T47D (cell line): ENCODE data around the gene SLCO1B3.
"Not testable (repeated sequence)": the region's sequence is repeated elsewhere in the genome, so short reads cannot be mapped to it uniquely, and the experiment has no call there.

Experiments
- DNase-seq, 2 experiments: peaks; one replicate each; pipeline versions ENCODE4 v3.0.0 to v3.0.0-alpha.2; 2011 to 2012; ENCODE audit warnings: low read depth in 1 of 2, low spot score in 1 of 2
- JUND ChIP-seq: IDR thresholded peaks from 2 replicates; pipeline ENCODE4 v1.6.1; 2012; ENCODE audit warnings: low read depth
- in situ Hi-C: cut with HindIII; loops from 2 replicates; pipeline ENCODE4 v1.10.0; 2016; ENCODE audit warnings: low sequenced_read_pairs, low pct_unique_long_range_greater_than_20kb

Gene SLCO1B3, protein sequence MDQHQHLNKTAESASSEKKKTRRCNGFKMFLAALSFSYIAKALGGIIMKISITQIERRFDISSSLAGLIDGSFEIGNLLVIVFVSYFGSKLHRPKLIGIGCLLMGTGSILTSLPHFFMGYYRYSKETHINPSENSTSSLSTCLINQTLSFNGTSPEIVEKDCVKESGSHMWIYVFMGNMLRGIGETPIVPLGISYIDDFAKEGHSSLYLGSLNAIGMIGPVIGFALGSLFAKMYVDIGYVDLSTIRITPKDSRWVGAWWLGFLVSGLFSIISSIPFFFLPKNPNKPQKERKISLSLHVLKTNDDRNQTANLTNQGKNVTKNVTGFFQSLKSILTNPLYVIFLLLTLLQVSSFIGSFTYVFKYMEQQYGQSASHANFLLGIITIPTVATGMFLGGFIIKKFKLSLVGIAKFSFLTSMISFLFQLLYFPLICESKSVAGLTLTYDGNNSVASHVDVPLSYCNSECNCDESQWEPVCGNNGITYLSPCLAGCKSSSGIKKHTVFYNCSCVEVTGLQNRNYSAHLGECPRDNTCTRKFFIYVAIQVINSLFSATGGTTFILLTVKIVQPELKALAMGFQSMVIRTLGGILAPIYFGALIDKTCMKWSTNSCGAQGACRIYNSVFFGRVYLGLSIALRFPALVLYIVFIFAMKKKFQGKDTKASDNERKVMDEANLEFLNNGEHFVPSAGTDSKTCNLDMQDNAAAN

DNA sequence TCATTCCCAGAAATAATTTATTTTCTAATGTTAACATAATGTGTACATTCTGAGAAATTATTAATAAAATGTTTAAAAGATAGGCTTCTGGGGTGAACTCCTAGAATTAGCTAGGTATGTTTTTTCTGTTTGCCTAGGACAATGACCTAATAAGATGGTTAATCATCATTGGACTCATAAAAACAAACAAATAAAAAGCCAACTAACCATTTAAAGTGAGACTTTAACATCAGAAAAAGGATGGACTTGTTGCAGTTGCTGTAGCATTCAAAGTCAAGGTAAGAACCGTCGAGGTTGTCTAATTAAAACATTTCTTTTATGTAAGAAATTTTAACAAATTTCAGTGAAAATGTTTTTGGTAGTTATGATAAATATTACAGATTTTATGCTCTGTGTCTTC is at the start of gene SLCO1B3:
Gene SLCO1B3 (plus strand): TSS at position 219 of the 400 bp plus-strand sequence. CDS start 5,034 bp downstream, outside the sequence.
- no peak for TF ChIP-seq JUND
- in situ Hi-C loops, result no loop called here
- no peak for DNase-seq

GRCh38 chr12:20777420-20777819 is 33.1 kb upstream of the SLCO1B3 start:
- DNase-seq, result no peak
- in situ Hi-C loops, result no loop called here
- no peak for TF ChIP-seq JUND

DNA sequence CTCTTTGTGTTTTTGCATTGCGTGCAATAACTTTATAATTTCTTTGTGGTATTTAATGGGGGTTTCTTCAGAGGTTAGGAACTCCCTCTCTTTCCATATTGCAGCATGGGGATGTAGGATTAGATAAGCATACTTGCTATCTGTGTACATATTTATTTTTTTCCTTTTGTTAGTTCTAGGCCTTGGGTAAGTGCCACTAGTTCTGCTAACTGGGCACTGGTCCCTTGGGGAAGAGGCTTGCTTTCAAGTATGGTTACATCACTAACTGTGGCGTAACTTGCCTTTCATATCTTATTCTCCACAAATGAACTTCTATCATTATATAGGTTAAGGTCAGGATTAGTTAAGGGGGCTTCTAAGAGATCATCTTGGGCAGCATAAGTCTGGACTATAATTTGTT is 31.5 kb upstream of the SLCO1B3 start:
- in situ Hi-C loops, result no loop called here
- DNase-seq, result no peak
- no peak for TF ChIP-seq JUND

DNA sequence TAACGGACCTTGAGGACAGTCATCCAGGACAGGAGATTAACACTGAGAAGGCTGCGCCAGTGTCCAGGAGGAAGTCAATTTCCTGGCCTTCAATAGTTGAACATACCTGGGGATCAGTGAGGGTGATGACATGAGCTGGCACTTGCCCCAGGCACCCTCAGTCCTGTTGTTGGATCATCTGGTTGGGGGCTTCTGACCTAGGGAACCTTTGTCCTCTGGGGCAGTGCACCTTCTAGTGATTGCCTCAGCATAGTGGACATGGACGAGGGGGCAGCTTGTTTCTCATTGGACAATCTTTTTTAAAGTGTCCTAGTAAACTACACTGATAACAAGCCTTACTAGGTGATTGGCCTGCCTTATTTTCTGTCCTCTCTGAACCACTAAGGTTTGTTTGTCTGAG is 30.5 kb upstream of the SLCO1B3 start:
- DNase-seq, in situ Hi-C loops: not testable (repeated sequence)

DNA sequence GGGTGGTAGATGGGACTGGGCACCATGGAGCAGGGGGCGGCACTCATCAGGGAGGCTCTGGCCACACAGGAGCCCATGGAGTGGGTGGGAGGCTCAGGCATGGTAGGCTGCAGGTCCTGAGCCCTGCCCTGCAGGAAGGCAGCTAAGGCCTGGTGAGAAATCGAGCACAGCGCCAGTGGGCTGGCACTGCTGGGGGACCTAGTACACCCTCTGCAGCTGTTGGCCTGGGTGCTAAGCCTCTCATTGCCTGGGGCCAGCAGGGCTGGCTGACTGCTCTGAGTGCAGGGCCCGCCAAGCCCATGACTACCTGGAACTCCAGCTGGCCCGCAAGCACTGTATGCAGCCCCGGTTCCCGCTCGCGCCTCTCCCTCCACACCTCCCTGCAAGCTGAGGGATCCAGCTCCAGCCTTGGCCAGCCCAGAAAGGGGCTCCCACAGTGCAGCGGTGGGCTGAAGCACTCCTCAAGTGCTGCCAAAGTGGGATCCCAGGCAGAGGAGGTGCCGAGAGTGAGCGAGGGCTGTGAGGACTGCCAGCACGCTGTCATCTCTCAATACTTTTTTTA is 26.6 kb upstream of the SLCO1B3 start:
- DNase-seq, in situ Hi-C loops: not testable (repeated sequence)

DNA sequence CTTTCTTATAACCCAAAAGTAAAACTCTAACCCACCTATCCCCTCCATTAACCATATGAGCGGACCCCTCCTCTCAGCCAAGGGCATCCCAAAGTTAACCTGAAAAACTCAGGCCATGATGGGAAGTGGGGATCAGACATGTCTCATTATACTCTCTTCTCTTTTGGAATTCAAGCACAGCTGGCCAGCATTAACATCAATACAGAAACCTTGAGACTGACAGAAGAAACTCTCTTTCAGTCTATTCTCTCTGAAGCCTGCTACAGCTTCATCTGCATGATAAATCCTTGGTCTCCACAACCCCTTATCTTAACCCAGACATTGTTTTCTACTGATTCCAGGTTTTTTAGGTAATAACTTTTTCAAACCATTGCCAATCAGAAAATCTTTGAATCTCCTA is 17.5 kb upstream of the SLCO1B3 start:
- TF ChIP-seq JUND, result no peak
- DNase-seq, result no peak
- in situ Hi-C loops, result no loop called here

- no peak for TF ChIP-seq JUND
- DNase-seq, result peak; percentile 4 to 62
- in situ Hi-C loops, result no loop called here
Measured at GRCh38 chr12:20798554-20798953, 12.0 kb upstream of the SLCO1B3 start.

GRCh38 chr12:20800160-20800559 is 10.3 kb upstream of the SLCO1B3 start:
- TF ChIP-seq JUND, result no peak

GRCh38 chr12:20801035-20801434 is 9.5 kb upstream of the SLCO1B3 start:
- DNase-seq, result no peak
- TF ChIP-seq JUND, result no peak
- in situ Hi-C loops, result no loop called here

More at GRCh38 chr12:20800160-20800559, 10.3 kb upstream of the SLCO1B3 start:
- no peak for DNase-seq
- in situ Hi-C loops, result no loop called here

DNA sequence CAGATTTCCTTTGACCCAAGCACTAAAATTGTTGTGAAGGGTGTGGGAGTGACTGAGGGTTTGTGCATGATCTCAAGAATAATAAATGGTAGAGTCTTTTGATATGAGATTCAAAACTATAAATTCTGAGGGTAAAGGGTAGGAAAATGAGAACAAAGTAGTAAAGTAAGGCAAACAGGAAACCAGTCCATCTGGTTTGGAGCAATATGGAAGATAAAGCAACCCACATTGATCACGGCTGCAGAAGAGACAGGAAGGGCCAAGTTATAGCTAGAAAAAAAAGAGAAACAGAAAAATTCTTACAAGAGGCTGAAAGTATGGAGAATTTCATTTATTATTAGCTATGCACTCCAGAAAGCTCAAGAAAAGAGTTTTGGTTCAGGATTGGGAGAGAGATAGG is 4.6 kb upstream of the SLCO1B3 start:
- in situ Hi-C loops, result no loop called here
- no peak for DNase-seq
- TF ChIP-seq JUND, result no peak

- in situ Hi-C loops, result no loop called here
- no peak for TF ChIP-seq JUND
- DNase-seq, result no peak
Measured at GRCh38 chr12:20807192-20808080, 3.1 kb upstream of the SLCO1B3 start.

DNA sequence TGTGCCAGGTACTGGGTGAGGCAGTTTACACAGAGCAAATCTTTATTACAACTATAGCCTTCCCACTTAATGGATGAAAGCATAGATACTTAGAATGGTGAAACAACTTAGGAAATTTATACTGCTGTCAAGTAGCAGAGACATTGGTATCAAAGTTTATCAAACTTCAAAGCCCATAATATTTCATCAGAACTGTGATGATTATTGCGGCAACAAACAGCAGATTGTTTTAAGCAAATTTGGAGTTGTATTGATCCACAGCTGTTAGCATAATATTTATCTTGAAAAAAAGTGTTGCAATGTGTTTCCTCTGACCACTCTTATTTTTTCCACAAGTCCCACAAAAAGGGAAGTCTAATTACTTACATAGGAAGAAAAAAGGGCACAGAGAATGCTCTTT is 2.0 kb upstream of the SLCO1B3 start:
- no peak for TF ChIP-seq JUND
- in situ Hi-C loops, result no loop called here
- DNase-seq, result no peak

GRCh38 chr12:20815574-20815973 is 5.1 kb downstream of the SLCO1B3 start:
- no peak for DNase-seq
- in situ Hi-C loops, result no loop called here
- TF ChIP-seq JUND, result no peak
